Stomach smooth muscle (tissue), 2 donors: ENCODE results near the gene MAP4K3.

Experiments used
- H3K27ac ChIP-seq: one replicate; pipeline ENCODE4 v1.7.0; 2013; ENCODE audit warnings: mild to moderate bottlenecking, low read length, inconsistent platforms
- H3K27me3 ChIP-seq, 2 donors: one replicate each; pipeline ENCODE4 v1.7.0; 2013; ENCODE audit warnings: low read length in 2 of 2; ENCODE audit not compliant: insufficient read depth in 2 of 2, control insufficient read depth in 1 of 2
- H3K36me3 ChIP-seq, 2 donors: one replicate each; pipeline ENCODE4 v1.7.0; 2013; ENCODE audit warnings: low read length in 2 of 2; ENCODE audit not compliant: control insufficient read depth in 2 of 2, insufficient read depth in 2 of 2
- H3K4me1 ChIP-seq: one replicate; pipeline ENCODE4 v1.7.0; 2013; ENCODE audit warnings: low read length; ENCODE audit not compliant: control insufficient read depth, insufficient read depth
- H3K4me3 ChIP-seq, 2 donors: one replicate each; pipeline ENCODE4 v1.7.0; 2013; ENCODE audit warnings: low read length in 2 of 2
- H3K9ac ChIP-seq, 2 donors: one replicate each; pipeline ENCODE4 v1.7.0; 2013; ENCODE audit warnings: low read length in 2 of 2, mild to moderate bottlenecking in 1 of 2
- H3K9me3 ChIP-seq, 2 donors: one replicate each; pipeline ENCODE4 v1.7.0; 2013; ENCODE audit warnings: low read length in 2 of 2; ENCODE audit not compliant: control insufficient read depth in 2 of 2
- donor health status: healthy.
- donor health status: Pancreatic carcinoma.

MAP4K3 gene

GRCh38 chr2:39443009-39443408 is 5.9 kb upstream of the MAP4K3 start:
- Histone ChIP-seq H3K27me3 (no peaks in the 10 kb centered on the region), H3K4me1 (no peaks in the 10 kb centered on the region), H3K27ac (no peak overlapping the region), H3K36me3 (no peaks in the 10 kb centered on the region), H3K9ac (no peak overlapping the region), H3K4me3 (no peak overlapping the region), H3K9me3 (no peaks in the 10 kb centered on the region)

GRCh38 chr2:39437522-39438296 is 624 bp upstream of the MAP4K3 start:
- Histone ChIP-seq H3K9ac (peak overlapping the region; percentile 86 to 92), H3K27me3 (no peaks in the 10 kb centered on the region), H3K4me3 (peak overlapping the region; percentile 95 to 98), H3K4me1 (peaks cover 5% of the 10 kb centered on the region), H3K27ac (peak overlapping the region; percentile 83), H3K36me3 (no peaks in the 10 kb centered on the region), H3K9me3 (no peaks in the 10 kb centered on the region)

GRCh38 chr2:39435741-39436591 is 1.1 kb downstream of the MAP4K3 start:
- Histone ChIP-seq H3K27me3 (no peaks in the 10 kb centered on the region), H3K9me3 (no peaks in the 10 kb centered on the region), H3K27ac (peak overlapping the region; percentile 83), H3K4me1 (peaks cover 11% of the 10 kb centered on the region), H3K4me3 (peak overlapping the region; percentile 95 to 98), H3K36me3 (no peaks in the 10 kb centered on the region), H3K9ac (peak overlapping the region; percentile 83 to 92)

GRCh38 chr2:39435234-39435633 is 1.9 kb downstream of the MAP4K3 start:
- Histone ChIP-seq H3K36me3 (no peaks in the 10 kb centered on the region), H3K4me3 (peak overlapping the region; percentile 95 to 98), H3K4me1 (peaks cover 11% of the 10 kb centered on the region), H3K27ac (peak overlapping the region; percentile 0), H3K27me3 (no peaks in the 10 kb centered on the region), H3K9me3 (no peaks in the 10 kb centered on the region), H3K9ac (peak overlapping the region; percentile 37 to 92)

- Histone ChIP-seq H3K9ac (no peak overlapping the region), H3K9me3 (no peaks in the 10 kb centered on the region), H3K27me3 (no peaks in the 10 kb centered on the region), H3K4me1 (peaks cover 11% of the 10 kb centered on the region), H3K36me3 (no peaks in the 10 kb centered on the region), H3K4me3 (peak overlapping the region; percentile 95 to 98), H3K27ac (no peak overlapping the region)
Observed at GRCh38 chr2:39434233-39434897, 2.7 kb downstream of the MAP4K3 start.

- H3K4me1 ChIP-seq = peaks cover 11% of the 10 kb centered on the region
- no peaks in the 10 kb centered on the region for H3K36me3 ChIP-seq
- no peak overlapping the region for H3K4me3 ChIP-seq
- no peaks in the 10 kb centered on the region for H3K9me3 ChIP-seq
- no peaks in the 10 kb centered on the region for H3K27me3 ChIP-seq
- H3K9ac ChIP-seq = no peak overlapping the region
- no peak overlapping the region for H3K27ac ChIP-seq
Observed at GRCh38 chr2:39433586-39434195, 3.4 kb downstream of the MAP4K3 start.

- Histone ChIP-seq H3K4me3 (no peak overlapping the region), H3K9me3 (no peaks in the 10 kb centered on the region), H3K27ac (no peak overlapping the region), H3K36me3 (no peaks in the 10 kb centered on the region), H3K27me3 (no peaks in the 10 kb centered on the region), H3K4me1 (peaks cover 11% of the 10 kb centered on the region), H3K9ac (no peak overlapping the region)
Observed at GRCh38 chr2:39432701-39433100, 4.4 kb downstream of the MAP4K3 start.

GRCh38 chr2:39431592-39432316 is 5.3 kb downstream of the MAP4K3 start:
- peaks cover 11% of the 10 kb centered on the region for H3K4me1 ChIP-seq

GRCh38 chr2:39429746-39430145 is 7.3 kb downstream of the MAP4K3 start:
- H3K4me1 ChIP-seq = peaks cover 11% of the 10 kb centered on the region
- no peaks in the 10 kb centered on the region for H3K27me3 ChIP-seq
- H3K27ac ChIP-seq = no peak overlapping the region
- H3K9ac ChIP-seq = no peak overlapping the region
- no peaks in the 10 kb centered on the region for H3K36me3 ChIP-seq
- H3K4me3 ChIP-seq = no peak overlapping the region
- H3K9me3 ChIP-seq = no peaks in the 10 kb centered on the region

More at GRCh38 chr2:39431592-39432316, 5.3 kb downstream of the MAP4K3 start:
- Histone ChIP-seq H3K9me3 (no peaks in the 10 kb centered on the region), H3K27me3 (no peaks in the 10 kb centered on the region), H3K27ac (no peak overlapping the region), H3K4me3 (no peak overlapping the region), H3K9ac (no peak overlapping the region), H3K36me3 (no peaks in the 10 kb centered on the region)

GRCh38 chr2:39424951-39425350 is 12.1 kb downstream of the MAP4K3 start:
- H3K4me3 ChIP-seq = no peak overlapping the region
- no peaks in the 10 kb centered on the region for H3K4me1 ChIP-seq
- no peaks in the 10 kb centered on the region for H3K36me3 ChIP-seq
- H3K9me3 ChIP-seq = no peaks in the 10 kb centered on the region
- no peaks in the 10 kb centered on the region for H3K27me3 ChIP-seq
- no peak overlapping the region for H3K27ac ChIP-seq
- no peak overlapping the region for H3K9ac ChIP-seq
